ENCODE measurements around the gene ARFGEF2. TPM values are rescaled to one million over a fixed set of nuclear protein-coding genes. Genes with fewer than 3 reads are reported as not detected.

ARFGEF2 gene
- total and polyA plus RNA-seq, 2 of the 8 experiments (the other 6 are each of a cell fraction or from before 2014, with no cell fraction given): 8.1 to 21.8 TPM

DNA sequence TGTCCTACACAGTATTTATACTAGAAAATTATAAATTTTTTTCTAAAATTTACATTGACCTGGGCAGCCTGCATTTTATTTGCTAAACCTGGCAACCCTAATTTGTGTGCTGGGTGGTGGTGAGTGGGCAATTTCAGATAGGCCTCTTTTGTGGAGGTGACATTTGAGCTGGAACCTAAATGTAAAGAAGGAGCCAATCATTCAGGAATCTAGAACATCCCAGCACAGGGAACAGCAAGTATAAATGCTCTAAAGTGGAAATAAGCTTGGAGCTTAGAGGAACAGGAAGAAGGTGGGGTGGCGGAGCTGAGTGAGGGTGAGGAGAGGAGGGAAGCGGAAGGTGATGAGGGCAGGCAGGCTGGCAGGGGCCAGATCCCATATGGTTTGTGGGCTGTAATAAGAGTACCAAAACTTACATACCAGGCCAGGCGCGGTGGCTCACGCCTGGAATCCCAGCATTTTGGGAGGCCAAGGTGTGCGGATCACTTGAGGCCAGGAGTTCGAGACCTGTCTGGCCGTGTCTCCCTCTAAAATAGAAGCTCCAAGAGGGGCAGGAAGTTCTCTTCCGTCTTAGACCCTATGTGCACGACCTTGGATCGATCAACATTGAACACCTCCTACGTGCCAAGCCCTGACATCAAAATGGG, 124.1 kb downstream of the ARFGEF2 start (continued):
- TF ChIP-seq, protein P1, sequence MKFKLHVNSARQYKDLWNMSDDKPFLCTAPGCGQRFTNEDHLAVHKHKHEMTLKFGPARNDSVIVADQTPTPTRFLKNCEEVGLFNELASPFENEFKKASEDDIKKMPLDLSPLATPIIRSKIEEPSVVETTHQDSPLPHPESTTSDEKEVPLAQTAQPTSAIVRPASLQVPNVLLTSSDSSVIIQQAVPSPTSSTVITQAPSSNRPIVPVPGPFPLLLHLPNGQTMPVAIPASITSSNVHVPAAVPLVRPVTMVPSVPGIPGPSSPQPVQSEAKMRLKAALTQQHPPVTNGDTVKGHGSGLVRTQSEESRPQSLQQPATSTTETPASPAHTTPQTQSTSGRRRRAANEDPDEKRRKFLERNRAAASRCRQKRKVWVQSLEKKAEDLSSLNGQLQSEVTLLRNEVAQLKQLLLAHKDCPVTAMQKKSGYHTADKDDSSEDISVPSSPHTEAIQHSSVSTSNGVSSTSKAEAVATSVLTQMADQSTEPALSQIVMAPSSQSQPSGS (IDR thresholded peaks at IDR 0.05; ENCODE audit: low read length): no peak
- no peak for TF ChIP-seq POLR2A (IDR thresholded peaks at IDR 0.05; ENCODE audit: control extremely low read depth in 1 of 2, low read depth in 2 of 2, low read length in 2 of 2)

All from H1 (cell line).